GM19468 (cell line): ENCODE results near the gene MXD4.

ENCODE experiments used
- ATAC-seq: cut with Tn5 transposase; IDR thresholded peaks from one replicate; pipeline ENCODE4 v1.9.1; 2021; ENCODE audit warnings: mild to moderate bottlenecking, moderate library complexity, moderate number of reproducible peaks; ENCODE audit not compliant: unreplicated experiment; ENCODE audit errors: extremely low read depth

Gene MXD4

GRCh38 chr4:2253160-2254084 lies 8.5 kb downstream of the MXD4 start:
- ATAC-seq, result no peak

- no peak for ATAC-seq
Observed at GRCh38 chr4:2252530-2253091, 9.3 kb downstream of the MXD4 start.

GRCh38 chr4:2251795-2252529 lies 9.9 kb downstream of the MXD4 start:
- no peak for ATAC-seq

GRCh38 chr4:2251073-2251794 lies 10.7 kb downstream of the MXD4 start:
- ATAC-seq, result no peak

GRCh38 chr4:2250357-2251072 lies 11.4 kb downstream of the MXD4 start:
- no peak for ATAC-seq

GRCh38 chr4:2249526-2250356 lies 12.2 kb downstream of the MXD4 start:
- ATAC-seq, result no peak

GRCh38 chr4:2248821-2249261 lies 13.1 kb downstream of the MXD4 start:
- no peak for ATAC-seq

GRCh38 chr4:2248044-2248780 lies 13.7 kb downstream of the MXD4 start:
- no peak for ATAC-seq

GRCh38 chr4:2247128-2248043 lies 14.5 kb downstream of the MXD4 start:
- no peak for ATAC-seq

- ATAC-seq, result no peak
Observed at GRCh38 chr4:2246384-2247127, 15.4 kb downstream of the MXD4 start.

- ATAC-seq, result no peak
Observed at GRCh38 chr4:2245787-2246275, 16.1 kb downstream of the MXD4 start.

- no peak for ATAC-seq
Observed at GRCh38 chr4:2245057-2245786, 16.7 kb downstream of the MXD4 start.

GRCh38 chr4:2243681-2244380 lies 18.1 kb downstream of the MXD4 start:
- no peak for ATAC-seq

- peak; percentile 69 for ATAC-seq
Observed at GRCh38 chr4:2241410-2242353, 20.2 kb downstream of the MXD4 start, which contains the start of the genes HAUS3 and POLN. HAUS3 (minus strand) TSS chr4:2242121; CDS start chr4:2240946, 1,175 bp downstream. POLN (minus strand) TSS chr4:2242121; CDS start chr4:2229231, 12,890 bp downstream.
